Measurements from ENCODE around the gene COX20. TPM values are rescaled to one million over a fixed set of nuclear protein-coding genes. Genes with fewer than 3 reads are reported as not detected.

COX20 gene
- total RNA-seq, 1 experiment from 2014 or later, result 33.1 TPM

DNA sequence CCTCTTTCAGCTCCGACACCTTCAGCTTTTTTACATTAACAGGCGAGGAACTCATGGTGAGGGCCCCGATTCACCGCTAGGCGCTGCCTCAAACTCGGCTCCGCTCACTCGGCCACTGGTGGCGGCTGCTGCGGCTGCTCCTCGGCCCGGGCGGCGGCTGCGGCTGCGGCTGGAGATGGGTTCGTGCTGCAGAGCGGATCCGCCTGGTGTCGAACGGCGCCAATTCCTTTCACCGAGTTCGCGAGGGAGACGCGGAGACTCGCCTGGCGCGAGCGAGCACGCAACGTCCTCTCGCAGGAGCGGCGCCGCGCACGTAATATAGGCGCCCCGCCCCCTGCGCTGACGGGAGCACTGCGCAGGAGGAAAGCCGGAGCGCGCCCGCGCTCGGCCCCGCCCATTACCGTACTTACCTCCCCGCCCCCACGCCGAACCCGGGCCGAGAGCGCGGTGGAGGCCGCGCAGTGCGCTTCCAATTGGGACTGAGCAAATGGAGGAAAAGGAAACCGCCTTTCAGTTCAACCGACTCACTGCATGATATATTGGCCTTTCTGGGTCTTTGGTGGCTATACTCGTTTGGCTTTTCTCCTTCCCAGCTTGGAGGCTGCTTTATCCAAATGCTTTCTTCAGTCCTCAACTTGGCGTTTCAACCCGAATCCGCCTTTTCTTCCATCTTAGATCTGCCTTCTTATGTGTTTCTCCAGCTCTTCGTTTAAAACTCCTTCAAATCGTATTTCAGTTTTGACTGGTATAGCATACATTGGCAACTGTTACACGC is 29.0 kb downstream of the COX20 start, which contains the start of gene HNRNPU (continued):
- TF ChIP-seq, protein P1, sequence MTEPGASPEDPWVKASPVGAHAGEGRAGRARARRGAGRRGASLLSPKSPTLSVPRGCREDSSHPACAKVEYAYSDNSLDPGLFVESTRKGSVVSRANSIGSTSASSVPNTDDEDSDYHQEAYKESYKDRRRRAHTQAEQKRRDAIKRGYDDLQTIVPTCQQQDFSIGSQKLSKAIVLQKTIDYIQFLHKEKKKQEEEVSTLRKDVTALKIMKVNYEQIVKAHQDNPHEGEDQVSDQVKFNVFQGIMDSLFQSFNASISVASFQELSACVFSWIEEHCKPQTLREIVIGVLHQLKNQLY (CRISPR knock-in tag; IDR thresholded peaks at IDR 0.05), result no peak
- TF ChIP-seq, protein P2, sequence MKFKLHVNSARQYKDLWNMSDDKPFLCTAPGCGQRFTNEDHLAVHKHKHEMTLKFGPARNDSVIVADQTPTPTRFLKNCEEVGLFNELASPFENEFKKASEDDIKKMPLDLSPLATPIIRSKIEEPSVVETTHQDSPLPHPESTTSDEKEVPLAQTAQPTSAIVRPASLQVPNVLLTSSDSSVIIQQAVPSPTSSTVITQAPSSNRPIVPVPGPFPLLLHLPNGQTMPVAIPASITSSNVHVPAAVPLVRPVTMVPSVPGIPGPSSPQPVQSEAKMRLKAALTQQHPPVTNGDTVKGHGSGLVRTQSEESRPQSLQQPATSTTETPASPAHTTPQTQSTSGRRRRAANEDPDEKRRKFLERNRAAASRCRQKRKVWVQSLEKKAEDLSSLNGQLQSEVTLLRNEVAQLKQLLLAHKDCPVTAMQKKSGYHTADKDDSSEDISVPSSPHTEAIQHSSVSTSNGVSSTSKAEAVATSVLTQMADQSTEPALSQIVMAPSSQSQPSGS (CRISPR knock-in tag; IDR thresholded peaks at IDR 0.05; ENCODE audit: borderline replicate concordance, low read depth), result no peak
- TF ChIP-seq SMAD4 (CRISPR knock-in tag; IDR thresholded peaks at IDR 0.05) (no peak), ZNF232 (CRISPR knock-in tag; IDR thresholded peaks at IDR 0.05) (peak; percentile 78; the same call in 1 of the 2 replicates), ZNF263 (CRISPR knock-in tag; IDR thresholded peaks at IDR 0.05; ENCODE audit: low read depth) (0 out of 2 replicates have a peak, but pooled peaks have one; percentile 5), ZNF396 (CRISPR knock-in tag; IDR thresholded peaks at IDR 0.05; ENCODE audit: borderline replicate concordance) (no peak), ZNF121 (CRISPR knock-in tag; IDR thresholded peaks at IDR 0.05) (no peak), ZBTB21 (CRISPR knock-in tag; IDR thresholded peaks at IDR 0.05; ENCODE audit: borderline replicate concordance) (no peak), ATF1 (CRISPR knock-in tag; IDR thresholded peaks at IDR 0.05) (0 out of 2 replicates have a peak, but pooled peaks have one; percentile 18), ZNF219 (CRISPR knock-in tag; IDR thresholded peaks at IDR 0.05; ENCODE audit: borderline replicate concordance) (no peak), TCF7 (CRISPR knock-in tag; IDR thresholded peaks at IDR 0.05; ENCODE audit: low read depth) (peak; percentile 63; the same call in 1 of the 2 replicates), NR2C2 (CRISPR knock-in tag; IDR thresholded peaks at IDR 0.05) (no peak), TP53 (CRISPR knock-in tag; IDR thresholded peaks at IDR 0.05) (no peak), RORB (CRISPR knock-in tag; IDR thresholded peaks at IDR 0.05) (no peak), NFYB (CRISPR knock-in tag; conservative IDR thresholded peaks at IDR 0.05; ENCODE audit: low read depth) (no peak; the same call in 1 of the 2 replicates)
- TF ChIP-seq, protein P3, sequence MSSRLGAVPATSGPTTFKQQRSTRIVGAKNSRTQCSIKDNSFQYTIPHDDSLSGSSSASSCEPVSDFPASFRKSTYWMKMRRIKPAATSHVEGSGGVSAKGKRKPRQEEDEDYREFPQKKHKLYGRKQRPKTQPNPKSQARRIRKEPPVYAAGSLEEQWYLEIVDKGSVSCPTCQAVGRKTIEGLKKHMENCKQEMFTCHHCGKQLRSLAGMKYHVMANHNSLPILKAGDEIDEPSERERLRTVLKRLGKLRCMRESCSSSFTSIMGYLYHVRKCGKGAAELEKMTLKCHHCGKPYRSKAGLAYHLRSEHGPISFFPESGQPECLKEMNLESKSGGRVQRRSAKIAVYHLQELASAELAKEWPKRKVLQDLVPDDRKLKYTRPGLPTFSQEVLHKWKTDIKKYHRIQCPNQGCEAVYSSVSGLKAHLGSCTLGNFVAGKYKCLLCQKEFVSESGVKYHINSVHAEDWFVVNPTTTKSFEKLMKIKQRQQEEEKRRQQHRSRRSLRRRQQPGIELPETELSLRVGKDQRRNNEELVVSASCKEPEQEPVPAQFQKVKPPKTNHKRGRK (CRISPR knock-in tag; IDR thresholded peaks at IDR 0.05; ENCODE audit: borderline replicate concordance), result no peak
- TF ChIP-seq, protein P4, sequence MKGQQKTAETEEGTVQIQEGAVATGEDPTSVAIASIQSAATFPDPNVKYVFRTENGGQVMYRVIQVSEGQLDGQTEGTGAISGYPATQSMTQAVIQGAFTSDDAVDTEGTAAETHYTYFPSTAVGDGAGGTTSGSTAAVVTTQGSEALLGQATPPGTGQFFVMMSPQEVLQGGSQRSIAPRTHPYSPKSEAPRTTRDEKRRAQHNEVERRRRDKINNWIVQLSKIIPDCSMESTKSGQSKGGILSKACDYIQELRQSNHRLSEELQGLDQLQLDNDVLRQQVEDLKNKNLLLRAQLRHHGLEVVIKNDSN (CRISPR knock-in tag; IDR thresholded peaks at IDR 0.05), result 0 out of 2 replicates have a peak, but pooled peaks have one; percentile 16
- TF ChIP-seq, protein P5, sequence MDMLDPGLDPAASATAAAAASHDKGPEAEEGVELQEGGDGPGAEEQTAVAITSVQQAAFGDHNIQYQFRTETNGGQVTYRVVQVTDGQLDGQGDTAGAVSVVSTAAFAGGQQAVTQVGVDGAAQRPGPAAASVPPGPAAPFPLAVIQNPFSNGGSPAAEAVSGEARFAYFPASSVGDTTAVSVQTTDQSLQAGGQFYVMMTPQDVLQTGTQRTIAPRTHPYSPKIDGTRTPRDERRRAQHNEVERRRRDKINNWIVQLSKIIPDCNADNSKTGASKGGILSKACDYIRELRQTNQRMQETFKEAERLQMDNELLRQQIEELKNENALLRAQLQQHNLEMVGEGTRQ (CRISPR knock-in tag; IDR thresholded peaks at IDR 0.05), result no peak
- TF ChIP-seq, protein P6, sequence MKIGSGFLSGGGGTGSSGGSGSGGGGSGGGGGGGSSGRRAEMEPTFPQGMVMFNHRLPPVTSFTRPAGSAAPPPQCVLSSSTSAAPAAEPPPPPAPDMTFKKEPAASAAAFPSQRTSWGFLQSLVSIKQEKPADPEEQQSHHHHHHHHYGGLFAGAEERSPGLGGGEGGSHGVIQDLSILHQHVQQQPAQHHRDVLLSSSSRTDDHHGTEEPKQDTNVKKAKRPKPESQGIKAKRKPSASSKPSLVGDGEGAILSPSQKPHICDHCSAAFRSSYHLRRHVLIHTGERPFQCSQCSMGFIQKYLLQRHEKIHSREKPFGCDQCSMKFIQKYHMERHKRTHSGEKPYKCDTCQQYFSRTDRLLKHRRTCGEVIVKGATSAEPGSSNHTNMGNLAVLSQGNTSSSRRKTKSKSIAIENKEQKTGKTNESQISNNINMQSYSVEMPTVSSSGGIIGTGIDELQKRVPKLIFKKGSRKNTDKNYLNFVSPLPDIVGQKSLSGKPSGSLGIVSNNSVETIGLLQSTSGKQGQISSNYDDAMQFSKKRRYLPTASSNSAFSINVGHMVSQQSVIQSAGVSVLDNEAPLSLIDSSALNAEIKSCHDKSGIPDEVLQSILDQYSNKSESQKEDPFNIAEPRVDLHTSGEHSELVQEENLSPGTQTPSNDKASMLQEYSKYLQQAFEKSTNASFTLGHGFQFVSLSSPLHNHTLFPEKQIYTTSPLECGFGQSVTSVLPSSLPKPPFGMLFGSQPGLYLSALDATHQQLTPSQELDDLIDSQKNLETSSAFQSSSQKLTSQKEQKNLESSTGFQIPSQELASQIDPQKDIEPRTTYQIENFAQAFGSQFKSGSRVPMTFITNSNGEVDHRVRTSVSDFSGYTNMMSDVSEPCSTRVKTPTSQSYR (CRISPR knock-in tag; IDR thresholded peaks at IDR 0.05), result peak; percentile 66
- TF ChIP-seq, protein P7, sequence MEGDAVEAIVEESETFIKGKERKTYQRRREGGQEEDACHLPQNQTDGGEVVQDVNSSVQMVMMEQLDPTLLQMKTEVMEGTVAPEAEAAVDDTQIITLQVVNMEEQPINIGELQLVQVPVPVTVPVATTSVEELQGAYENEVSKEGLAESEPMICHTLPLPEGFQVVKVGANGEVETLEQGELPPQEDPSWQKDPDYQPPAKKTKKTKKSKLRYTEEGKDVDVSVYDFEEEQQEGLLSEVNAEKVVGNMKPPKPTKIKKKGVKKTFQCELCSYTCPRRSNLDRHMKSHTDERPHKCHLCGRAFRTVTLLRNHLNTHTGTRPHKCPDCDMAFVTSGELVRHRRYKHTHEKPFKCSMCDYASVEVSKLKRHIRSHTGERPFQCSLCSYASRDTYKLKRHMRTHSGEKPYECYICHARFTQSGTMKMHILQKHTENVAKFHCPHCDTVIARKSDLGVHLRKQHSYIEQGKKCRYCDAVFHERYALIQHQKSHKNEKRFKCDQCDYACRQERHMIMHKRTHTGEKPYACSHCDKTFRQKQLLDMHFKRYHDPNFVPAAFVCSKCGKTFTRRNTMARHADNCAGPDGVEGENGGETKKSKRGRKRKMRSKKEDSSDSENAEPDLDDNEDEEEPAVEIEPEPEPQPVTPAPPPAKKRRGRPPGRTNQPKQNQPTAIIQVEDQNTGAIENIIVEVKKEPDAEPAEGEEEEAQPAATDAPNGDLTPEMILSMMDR (IDR thresholded peaks at IDR 0.05), result no peak; the same call in 1 of the 2 replicates
- TF ChIP-seq, protein P8, sequence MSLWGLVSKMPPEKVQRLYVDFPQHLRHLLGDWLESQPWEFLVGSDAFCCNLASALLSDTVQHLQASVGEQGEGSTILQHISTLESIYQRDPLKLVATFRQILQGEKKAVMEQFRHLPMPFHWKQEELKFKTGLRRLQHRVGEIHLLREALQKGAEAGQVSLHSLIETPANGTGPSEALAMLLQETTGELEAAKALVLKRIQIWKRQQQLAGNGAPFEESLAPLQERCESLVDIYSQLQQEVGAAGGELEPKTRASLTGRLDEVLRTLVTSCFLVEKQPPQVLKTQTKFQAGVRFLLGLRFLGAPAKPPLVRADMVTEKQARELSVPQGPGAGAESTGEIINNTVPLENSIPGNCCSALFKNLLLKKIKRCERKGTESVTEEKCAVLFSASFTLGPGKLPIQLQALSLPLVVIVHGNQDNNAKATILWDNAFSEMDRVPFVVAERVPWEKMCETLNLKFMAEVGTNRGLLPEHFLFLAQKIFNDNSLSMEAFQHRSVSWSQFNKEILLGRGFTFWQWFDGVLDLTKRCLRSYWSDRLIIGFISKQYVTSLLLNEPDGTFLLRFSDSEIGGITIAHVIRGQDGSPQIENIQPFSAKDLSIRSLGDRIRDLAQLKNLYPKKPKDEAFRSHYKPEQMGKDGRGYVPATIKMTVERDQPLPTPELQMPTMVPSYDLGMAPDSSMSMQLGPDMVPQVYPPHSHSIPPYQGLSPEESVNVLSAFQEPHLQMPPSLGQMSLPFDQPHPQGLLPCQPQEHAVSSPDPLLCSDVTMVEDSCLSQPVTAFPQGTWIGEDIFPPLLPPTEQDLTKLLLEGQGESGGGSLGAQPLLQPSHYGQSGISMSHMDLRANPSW (CRISPR knock-in tag; conservative IDR thresholded peaks at IDR 0.05; ENCODE audit: low read depth), result no peak
- TF ChIP-seq, protein P9, sequence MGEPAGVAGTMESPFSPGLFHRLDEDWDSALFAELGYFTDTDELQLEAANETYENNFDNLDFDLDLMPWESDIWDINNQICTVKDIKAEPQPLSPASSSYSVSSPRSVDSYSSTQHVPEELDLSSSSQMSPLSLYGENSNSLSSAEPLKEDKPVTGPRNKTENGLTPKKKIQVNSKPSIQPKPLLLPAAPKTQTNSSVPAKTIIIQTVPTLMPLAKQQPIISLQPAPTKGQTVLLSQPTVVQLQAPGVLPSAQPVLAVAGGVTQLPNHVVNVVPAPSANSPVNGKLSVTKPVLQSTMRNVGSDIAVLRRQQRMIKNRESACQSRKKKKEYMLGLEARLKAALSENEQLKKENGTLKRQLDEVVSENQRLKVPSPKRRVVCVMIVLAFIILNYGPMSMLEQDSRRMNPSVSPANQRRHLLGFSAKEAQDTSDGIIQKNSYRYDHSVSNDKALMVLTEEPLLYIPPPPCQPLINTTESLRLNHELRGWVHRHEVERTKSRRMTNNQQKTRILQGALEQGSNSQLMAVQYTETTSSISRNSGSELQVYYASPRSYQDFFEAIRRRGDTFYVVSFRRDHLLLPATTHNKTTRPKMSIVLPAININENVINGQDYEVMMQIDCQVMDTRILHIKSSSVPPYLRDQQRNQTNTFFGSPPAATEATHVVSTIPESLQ (CRISPR knock-in tag; IDR thresholded peaks at IDR 0.05), result no peak
